NB4 (cell line): ENCODE measurements around the gene POT1.

ENCODE experiments used
- DNase-seq: peaks from one replicate; pipeline ENCODE4 v3.0.0; 2010; ENCODE audit warnings: low read depth
- H3K4me3 ChIP-seq: one replicate; pipeline ENCODE4 v1.5.1; 2011; ENCODE audit warnings: mild to moderate bottlenecking, low read depth, low read length, moderate library complexity
- CTCF ChIP-seq: IDR thresholded peaks from one replicate; pipeline ENCODE4 v1.5.1; 2012; ENCODE audit warnings: low read depth, low read length
- MAX ChIP-seq: IDR thresholded peaks from 2 replicates; pipeline ENCODE4 v1.6.1; 2011; ENCODE audit warnings: low read depth, low read length
- MYC ChIP-seq: IDR thresholded peaks from 2 replicates; pipeline ENCODE4 v1.6.1; 2011; ENCODE audit warnings: low read depth, low read length
- POLR2A ChIP-seq: IDR thresholded peaks from 2 replicates; pipeline ENCODE4 v1.6.1; 2011; ENCODE audit warnings: mild to moderate bottlenecking; ENCODE audit not compliant: insufficient read length; ENCODE audit errors: extremely low read depth

POT1 gene

GRCh38 chr7:124784879-124785818 is 144.5 kb downstream of the POT1 start:
- TF ChIP-seq POLR2A (no peak), CTCF (peak; percentile 89)
- H3K4me3 ChIP-seq = no peak overlapping the region
- peak; percentile 62 for DNase-seq

DNA sequence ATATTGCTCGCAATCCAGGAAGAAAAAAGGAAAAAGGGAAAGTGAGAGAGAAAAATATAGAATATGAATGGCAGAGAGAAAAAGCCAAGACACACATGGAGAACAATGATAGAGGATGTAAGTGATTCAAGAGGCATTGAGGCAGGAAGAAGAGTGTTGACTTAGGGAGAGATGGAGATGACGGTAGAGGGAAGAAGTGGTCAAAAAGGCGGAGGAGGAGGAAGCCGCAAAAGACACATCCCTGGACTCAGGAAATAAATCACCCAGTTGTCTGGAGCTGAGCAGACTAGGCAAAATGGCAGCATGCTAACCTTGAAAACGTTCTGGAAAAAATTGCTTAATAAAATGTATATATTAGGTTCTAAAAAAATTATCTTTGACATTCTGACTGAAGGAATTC is 146.4 kb downstream of the POT1 start:
- TF ChIP-seq MAX (no peak), POLR2A (no peak), CTCF (no peak)
- DNase-seq = no peak

GRCh38 chr7:124781907-124782734 is 147.5 kb downstream of the POT1 start:
- no peak overlapping the region for H3K4me3 ChIP-seq
- TF ChIP-seq POLR2A (no peak), MYC (no peak)
- DNase-seq = no peak

More for the DNA sequence above, 146.4 kb downstream of the POT1 start:
- H3K4me3 ChIP-seq = no peak overlapping the region

DNA sequence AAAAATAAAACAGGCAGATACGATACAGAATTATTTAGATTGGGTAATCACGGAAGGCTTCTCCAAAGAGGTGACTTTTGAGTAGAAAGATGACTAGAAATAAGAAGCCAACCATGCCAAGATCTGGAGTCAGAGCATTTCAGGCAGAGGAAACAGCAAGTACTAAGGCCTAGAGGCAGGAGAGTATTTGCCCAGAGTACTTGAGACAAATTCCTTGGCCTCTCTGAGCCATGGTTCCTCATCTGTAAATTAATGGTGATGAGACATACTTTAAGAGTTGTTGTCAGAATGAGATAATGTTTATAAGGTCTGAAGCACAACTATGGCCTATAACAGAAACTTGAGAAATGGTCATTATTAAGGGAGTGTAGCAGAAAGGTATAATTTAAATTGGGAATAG is 148.2 kb downstream of the POT1 start:
- no peak for TF ChIP-seq MAX
- TF ChIP-seq POLR2A = no peak
- TF ChIP-seq CTCF = no peak
- TF ChIP-seq MYC = no peak
- no peak for DNase-seq
- no peak overlapping the region for H3K4me3 ChIP-seq

- no peak overlapping the region for H3K4me3 ChIP-seq
- TF ChIP-seq POLR2A (no peak), MYC (no peak), MAX (no peak), CTCF (no peak)
- DNase-seq = no peak
Measured at GRCh38 chr7:124780608-124781007, 149.0 kb downstream of the POT1 start.

DNA sequence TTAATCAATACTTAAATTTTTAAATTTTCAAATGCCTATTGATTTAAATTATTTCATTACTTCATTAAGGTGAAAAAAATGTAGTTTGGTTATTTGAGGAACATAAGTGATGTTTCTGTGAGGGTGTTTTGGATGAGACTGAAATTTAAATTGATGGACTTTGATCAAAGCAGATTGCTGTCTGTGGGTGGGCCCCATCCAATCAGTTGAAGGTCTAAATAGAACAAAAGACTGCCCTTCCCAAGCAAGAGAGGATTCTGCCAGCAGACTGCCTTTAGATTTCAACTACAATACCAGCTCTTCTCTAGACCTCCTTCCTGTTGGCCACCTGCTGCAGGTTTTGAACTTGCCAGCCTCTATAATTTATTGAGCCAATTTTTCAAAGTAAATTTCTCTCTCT is 149.6 kb downstream of the POT1 start:
- no peak overlapping the region for H3K4me3 ChIP-seq
- no peak for DNase-seq
- TF ChIP-seq MYC (no peak), POLR2A (no peak), MAX (no peak), CTCF (no peak)
